GM18505 (cell line): ENCODE results near the gene MT1X.
"Not testable (repeated sequence)": the region's sequence is repeated elsewhere in the genome, so short reads cannot be mapped to it uniquely, and the experiment has no call there.

Experiments used
- ATAC-seq: cut with Tn5 transposase; IDR thresholded peaks from one replicate; pipeline ENCODE4 v1.9.1; 2021; ENCODE audit not compliant: unreplicated experiment
- POLR2A ChIP-seq: IDR thresholded peaks from 4 replicates; pipeline ENCODE4 v1.6.1; 2011; ENCODE audit warnings: borderline replicate concordance; ENCODE audit not compliant: insufficient read depth, insufficient read length; ENCODE audit errors: extremely low read depth

Gene MT1X

GRCh38 chr16:56691885-56692284 lies 9.6 kb downstream of the MT1X start:
- no peak for ATAC-seq
- TF ChIP-seq POLR2A = no peak

GRCh38 chr16:56695246-56695645 lies 13.0 kb downstream of the MT1X start:
- no peak for TF ChIP-seq POLR2A
- ATAC-seq = no peak

- ATAC-seq = no peak
- no peak for TF ChIP-seq POLR2A
These were observed 15.3 kb downstream of the MT1X start for GRCh38 chr16:56697456-56698155.

GRCh38 chr16:56700195-56700594 lies 17.9 kb downstream of the MT1X start:
- no peak for TF ChIP-seq POLR2A
- ATAC-seq = no peak

- no peak for ATAC-seq
- TF ChIP-seq POLR2A = no peak
These were observed 18.4 kb downstream of the MT1X start for GRCh38 chr16:56700631-56701030.

- ATAC-seq = no peak
- no peak for TF ChIP-seq POLR2A
These were observed 19.3 kb downstream of the MT1X start for GRCh38 chr16:56701534-56701933.

- TF ChIP-seq POLR2A = no peak
- no peak for ATAC-seq
These were observed 20.6 kb downstream of the MT1X start for GRCh38 chr16:56702836-56703235.

- no peak for TF ChIP-seq POLR2A
- no peak for ATAC-seq
These were observed 26.5 kb downstream of the MT1X start for GRCh38 chr16:56708525-56709442.

- ATAC-seq = no peak
- no peak for TF ChIP-seq POLR2A
These were observed 27.3 kb downstream of the MT1X start for GRCh38 chr16:56709443-56710040.

- no peak for TF ChIP-seq POLR2A
- no peak for ATAC-seq
These were observed 28.0 kb downstream of the MT1X start for GRCh38 chr16:56710181-56710737.

- no peak for TF ChIP-seq POLR2A
- no peak for ATAC-seq
These were observed 29.6 kb downstream of the MT1X start for GRCh38 chr16:56711862-56712261.

GRCh38 chr16:56713794-56714193 lies 31.5 kb downstream of the MT1X start:
- no peak for TF ChIP-seq POLR2A
- ATAC-seq = no peak

GRCh38 chr16:56715126-56715525 lies 32.9 kb downstream of the MT1X start:
- no peak for ATAC-seq
- no peak for TF ChIP-seq POLR2A

GRCh38 chr16:56716761-56717160 lies 34.5 kb downstream of the MT1X start:
- ATAC-seq = no peak
- TF ChIP-seq POLR2A = no peak

GRCh38 chr16:56717532-56717931 lies 35.3 kb downstream of the MT1X start:
- not testable (repeated sequence) for ATAC-seq
